GM18526 (cell line): ENCODE results near the gene ARHGEF35.
"Not testable (repeated sequence)": the region's sequence is repeated elsewhere in the genome, so short reads cannot be mapped to it uniquely, and the experiment has no call there.

ENCODE experiments used
- POLR2A ChIP-seq: IDR thresholded peaks from 3 replicates; pipeline ENCODE4 v1.6.1; 2011; ENCODE audit not compliant: insufficient read length; ENCODE audit errors: extremely low read depth

Gene ARHGEF35

DNA sequence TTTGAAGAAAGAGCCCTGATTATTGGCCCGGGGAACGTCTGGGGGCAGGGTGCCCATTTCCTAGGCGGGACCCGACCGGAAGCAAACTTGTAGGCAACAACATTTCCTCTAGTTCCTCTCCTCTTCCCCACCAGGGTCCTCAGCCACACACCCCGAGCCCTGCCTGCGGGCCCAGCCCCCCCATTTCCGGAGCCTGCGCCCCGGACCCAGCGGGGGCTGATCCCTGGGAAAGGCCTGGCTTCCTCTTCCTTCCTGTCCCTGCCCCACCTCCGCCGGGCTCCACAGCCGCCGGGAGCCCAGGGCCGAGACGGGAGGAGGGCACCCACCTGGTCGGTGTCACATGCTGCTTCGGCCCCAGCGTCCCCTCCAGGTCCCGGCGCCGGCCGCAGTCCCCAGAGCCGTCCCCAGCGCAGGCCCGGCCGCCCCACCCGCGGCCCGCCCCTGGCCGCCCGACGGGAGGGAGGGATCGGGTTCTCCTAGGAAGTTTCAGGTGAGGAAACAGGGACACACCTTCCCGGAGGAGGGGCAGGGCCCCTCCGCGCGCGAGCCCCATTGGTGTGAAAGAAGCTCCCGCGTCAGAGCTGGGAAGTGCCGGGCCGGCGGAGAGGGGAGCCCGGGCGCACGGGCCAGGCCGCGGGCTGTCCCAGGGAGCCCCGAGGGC lies at the start of gene ARHGEF35:
Gene ARHGEF35, minus strand, starts transcription at position 622 of the 661 bp plus-strand sequence. CDS start 7,450 bp downstream, outside the sequence.
- not testable (repeated sequence) for TF ChIP-seq POLR2A

DNA sequence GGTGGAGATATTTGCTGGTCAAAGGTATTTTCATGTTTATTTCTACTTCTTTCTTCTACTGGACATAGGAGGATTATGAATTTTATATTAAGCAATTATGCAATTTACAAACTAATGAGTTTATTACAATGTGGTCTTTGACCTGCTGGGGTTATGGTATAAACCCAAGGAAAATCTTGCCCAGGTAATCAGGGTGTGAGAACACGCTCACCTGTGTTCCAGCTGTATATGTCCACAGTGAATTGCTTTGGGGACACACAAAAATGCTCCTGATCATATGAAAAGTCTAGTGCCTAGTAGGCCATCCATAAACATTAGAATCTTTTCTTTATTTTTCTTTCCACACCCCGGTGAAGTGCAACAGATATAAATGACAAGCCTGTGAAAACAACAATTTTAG lies 43.7 kb upstream of the ARHGEF35 start, which contains the start of gene OR2A42:
Gene OR2A42, minus strand, starts transcription at position 241 of the 400 bp plus-strand sequence. CDS start 6,762 bp downstream, outside the sequence.
- TF ChIP-seq POLR2A = not testable (repeated sequence)

DNA sequence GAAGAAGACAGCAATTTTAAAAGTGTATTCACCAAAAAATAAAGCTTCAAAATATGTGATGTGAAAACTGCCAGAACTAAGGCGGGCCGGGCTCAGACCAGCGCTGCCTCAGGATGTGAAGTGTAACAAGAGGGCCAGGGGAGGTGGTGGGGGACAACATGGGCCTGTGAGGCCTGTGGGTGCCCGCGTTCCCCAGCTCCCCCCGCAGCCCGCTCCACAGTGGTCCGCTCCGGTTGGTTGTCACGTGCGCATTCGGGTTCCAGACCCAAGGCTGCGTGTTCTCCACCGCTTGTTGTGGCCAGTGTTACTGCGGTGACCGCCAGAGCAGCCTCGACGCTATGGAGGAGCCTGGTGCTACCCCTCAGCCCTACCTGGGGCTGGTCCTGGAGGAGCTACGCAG lies 12.5 kb downstream of the ARHGEF35 start, which contains the start of gene CTAGE4:
Gene CTAGE4, plus strand, starts transcription at position 301 of the 400 bp plus-strand sequence. Its CDS starts 38 bp downstream, at position 339.
- TF ChIP-seq POLR2A = not testable (repeated sequence)

DNA sequence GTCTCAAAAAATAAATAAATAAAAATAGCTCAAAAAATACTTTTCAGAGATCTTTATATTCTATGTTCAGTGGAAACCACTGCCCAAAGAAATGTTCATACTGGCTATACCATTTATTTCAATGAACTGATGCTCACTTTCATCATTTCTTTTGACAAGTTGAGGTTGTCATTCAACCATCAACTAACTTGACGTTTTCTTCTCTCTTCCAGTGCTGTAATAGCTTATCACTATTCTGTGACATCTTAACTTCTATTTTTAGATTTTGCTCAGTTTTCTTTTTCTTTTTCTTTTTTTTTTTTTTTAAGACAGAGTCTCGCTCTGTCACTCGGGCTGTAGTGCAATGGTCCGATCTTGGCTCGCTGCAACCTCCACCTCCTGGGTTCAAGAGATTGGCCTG lies 21.0 kb downstream of the ARHGEF35 start:
- no peak for TF ChIP-seq POLR2A

DNA sequence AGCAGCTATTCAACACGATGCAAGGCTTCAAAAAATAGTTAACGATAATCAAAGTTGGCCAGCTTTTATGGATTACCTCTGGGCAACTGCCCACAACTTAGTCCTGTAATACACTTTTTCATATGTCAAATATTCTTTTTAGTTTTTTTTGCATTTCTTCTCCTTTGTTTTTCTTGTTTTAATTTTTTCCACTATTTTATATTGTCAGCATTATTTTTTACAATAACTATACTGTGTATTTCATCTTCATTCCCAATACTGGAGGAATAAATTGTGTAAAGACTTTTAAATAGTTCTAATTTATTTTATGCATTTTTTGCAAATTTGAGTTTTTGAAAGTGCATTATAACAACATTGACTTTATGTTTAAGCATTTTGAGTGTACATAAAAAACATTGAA lies 30.8 kb downstream of the ARHGEF35 start:
- TF ChIP-seq POLR2A = no peak

DNA sequence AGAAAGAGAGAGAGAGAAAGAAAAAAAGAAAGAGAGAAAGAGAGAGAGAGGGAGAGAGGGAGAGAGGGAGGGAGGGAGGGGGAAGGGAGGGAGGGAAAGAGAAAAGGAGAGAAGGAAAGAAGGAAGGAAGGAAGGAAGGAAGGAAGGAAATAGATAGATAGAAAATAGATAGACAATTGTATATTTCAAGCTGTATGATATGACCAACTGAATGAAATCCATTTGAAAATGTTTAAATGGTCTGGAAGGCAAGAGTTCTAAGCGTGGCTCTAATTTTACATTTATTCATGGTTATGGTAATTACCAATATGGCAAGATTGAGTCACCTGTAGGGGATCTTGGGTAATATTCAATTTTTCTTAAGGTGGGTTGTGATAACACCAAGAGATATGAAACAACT lies 36.8 kb downstream of the ARHGEF35 start:
- no peak for TF ChIP-seq POLR2A

DNA sequence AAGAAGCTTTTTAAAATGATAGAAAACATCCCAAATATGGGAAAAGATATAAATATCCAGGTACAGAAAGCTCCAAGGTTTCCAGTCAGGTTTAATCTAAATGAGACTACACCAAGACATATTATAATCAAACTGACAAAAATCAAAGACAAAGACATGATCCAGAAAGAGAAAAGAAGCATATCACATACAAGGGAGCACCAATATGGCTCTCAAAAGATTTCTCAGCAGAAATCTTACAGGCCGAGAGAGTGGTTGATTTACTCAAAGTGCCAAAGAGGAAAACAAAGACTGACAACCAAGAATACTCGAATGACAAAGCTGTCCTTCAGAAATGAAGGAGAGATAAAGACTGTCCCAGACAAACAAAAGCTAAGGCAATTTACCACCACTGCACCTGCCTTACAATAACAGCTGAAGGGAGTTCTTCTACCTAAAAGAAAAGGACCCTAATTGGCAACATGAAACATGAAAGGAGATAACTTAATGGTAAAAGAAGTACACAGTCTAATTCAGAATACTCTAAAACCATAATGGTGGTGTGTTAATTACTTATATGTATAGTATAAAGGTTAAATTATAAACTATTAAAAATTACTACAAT lies 47.3 kb downstream of the ARHGEF35 start:
- TF ChIP-seq POLR2A = no peak

DNA sequence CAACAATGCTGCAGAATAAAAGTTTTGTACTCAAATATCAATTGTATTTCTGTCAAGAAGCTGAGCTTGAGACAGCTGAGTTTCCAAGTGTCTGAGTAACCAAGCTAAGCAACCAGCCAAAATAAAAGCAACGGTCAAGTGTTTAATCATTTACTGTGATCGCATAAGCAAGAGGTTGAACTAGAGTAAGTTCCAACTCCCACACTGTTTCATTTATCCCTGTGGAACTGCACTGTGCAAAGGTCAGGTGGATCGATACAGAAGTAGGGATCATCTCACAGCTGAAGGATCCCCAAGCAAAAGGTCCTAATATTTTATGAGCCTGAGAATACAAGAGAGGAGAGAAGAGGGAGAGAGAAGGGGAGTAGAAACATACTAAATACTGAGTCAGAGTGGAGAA lies 51.2 kb downstream of the ARHGEF35 start:
- TF ChIP-seq POLR2A = no peak

DNA sequence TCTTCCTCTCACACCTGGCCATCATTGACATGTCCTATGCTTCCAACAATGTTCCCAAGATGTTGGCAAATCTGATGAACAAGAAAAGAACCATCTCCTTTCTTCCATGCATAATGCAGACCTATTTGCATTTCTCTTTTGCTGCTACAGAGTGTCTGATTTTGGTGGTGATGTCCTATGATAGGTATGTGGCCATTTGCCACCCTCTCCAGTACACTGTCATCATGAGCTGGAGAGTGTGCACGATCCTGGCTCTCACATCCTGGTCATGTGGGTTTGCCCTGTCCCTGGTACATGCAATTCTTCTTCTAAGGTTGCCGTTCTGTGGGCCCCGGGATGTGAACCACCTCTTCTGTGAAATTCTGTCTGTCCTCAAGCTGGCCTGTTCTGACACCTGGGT lies 53.4 kb downstream of the ARHGEF35 start:
- no peak for TF ChIP-seq POLR2A

DNA sequence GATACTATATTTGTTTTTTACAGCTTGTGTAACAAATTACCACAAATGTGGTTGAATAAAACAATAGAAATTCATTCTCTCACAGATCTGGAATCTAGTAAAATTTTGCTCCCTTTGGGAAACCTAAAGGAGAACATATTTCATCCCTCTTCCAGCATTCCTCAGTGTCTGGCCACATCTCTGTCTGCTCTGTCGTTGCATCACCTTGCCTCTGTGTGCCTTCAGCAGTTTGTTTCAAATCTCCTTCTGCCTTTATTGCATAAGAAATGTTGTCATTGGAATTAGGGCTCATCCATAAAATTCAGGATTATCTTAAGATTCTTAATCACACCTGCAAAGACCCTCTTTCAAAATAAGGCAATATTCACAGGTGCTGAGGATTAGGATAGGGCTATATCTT lies 58.1 kb downstream of the ARHGEF35 start:
- TF ChIP-seq POLR2A = no peak
